Measurements from ENCODE around the gene CCL17.

CCL17 gene

GRCh38 chr16:57413301-57413730, 8.7 kb downstream of the CCL17 start:
- no peak overlapping the region for H3K4me3 ChIP-seq
- peaks cover 0 to 26% (median 15%) of the 10 kb centered on the region in 4 donors for H3K4me1 ChIP-seq
- no peaks in the 10 kb centered on the region for H3K27me3 ChIP-seq
- no peak for TF ChIP-seq CTCF (IDR thresholded peaks at IDR 0.05)
- H3K36me3 ChIP-seq, result no peaks in the 10 kb centered on the region
- no peak overlapping the region for H3K27ac ChIP-seq
- H3K9me3 ChIP-seq, result no peaks in the 10 kb centered on the region
- intact Hi-C loops (cut with DNase I; ENCODE audit: low total_unique reads), result no loop called here
- no peak for DNase-seq

GRCh38 chr16:57413733-57414132, 9.2 kb downstream of the CCL17 start:
- Histone ChIP-seq H3K9me3 (no peaks in the 10 kb centered on the region), H3K27me3 (no peaks in the 10 kb centered on the region), H3K36me3 (no peaks in the 10 kb centered on the region), H3K4me1 (peaks cover 3 to 30% (median 19%) of the 10 kb centered on the region in 4 donors), H3K4me3 (no peak overlapping the region), H3K27ac (no peak overlapping the region)
- no peak for DNase-seq
- intact Hi-C loops (cut with DNase I; ENCODE audit: low total_unique reads), result no loop called here
- TF ChIP-seq CTCF (IDR thresholded peaks at IDR 0.05), result no peak

GRCh38 chr16:57416084-57416483, 11.5 kb downstream of the CCL17 start:
- intact Hi-C loops (cut with DNase I; ENCODE audit: low total_unique reads), result loop anchor here (5.0 kb wide), 1 partner anchor 39 kb away; no protein-coding TSS in a partner anchor
- Histone ChIP-seq H3K9me3 (no peaks in the 10 kb centered on the region), H3K27ac (peak overlapping the region; percentile 55 to 56), H3K4me1 (peaks cover 7 to 31% (median 25%) of the 10 kb centered on the region in 4 donors), H3K4me3 (no peak overlapping the region), H3K27me3 (no peaks in the 10 kb centered on the region), H3K36me3 (no peaks in the 10 kb centered on the region)
- DNase-seq, result no peak
- TF ChIP-seq CTCF (IDR thresholded peaks at IDR 0.05), result no peak

GRCh38 chr16:57419506-57419905, 14.9 kb downstream of the CCL17 start:
- no peak for TF ChIP-seq CTCF (IDR thresholded peaks at IDR 0.05)
- intact Hi-C loops (cut with DNase I; ENCODE audit: low total_unique reads), result loop anchor here (2.0 to 5.0 kb wide), 2 partner anchors 42 to 97 kb away; no protein-coding TSS in a partner anchor
- no peaks in the 10 kb centered on the region for H3K36me3 ChIP-seq
- no peak overlapping the region for H3K4me3 ChIP-seq
- H3K9me3 ChIP-seq, result no peaks in the 10 kb centered on the region
- H3K27ac ChIP-seq, result peak overlapping the region; percentile 62 to 66
- H3K4me1 ChIP-seq, result peaks cover 7 to 42% (median 31%) of the 10 kb centered on the region in 4 donors
- no peak for DNase-seq
- no peaks in the 10 kb centered on the region for H3K27me3 ChIP-seq

- peaks cover 0 to 15% (median 3%) of the 10 kb centered on the region in 3 donors for H3K36me3 ChIP-seq
- no peak overlapping the region for H3K4me3 ChIP-seq
- peak; percentile 75 to 78 for TF ChIP-seq CTCF (IDR thresholded peaks at IDR 0.05)
- H3K9me3 ChIP-seq, result no peaks in the 10 kb centered on the region
- no peaks in the 10 kb centered on the region for H3K27me3 ChIP-seq
- DNase-seq, result peak; percentile 65 to 81
- intact Hi-C loops (cut with DNase I; ENCODE audit: low total_unique reads), result loop anchor here (5.0 to 10.0 kb wide), 2 partner anchors 237 to 330 kb away; partner anchors contain the start of genes CPNE2, PSME3IP1 and RSPRY1
- peak overlapping the region; percentile 8 to 31 for H3K27ac ChIP-seq
- peaks cover 7 to 38% (median 22%) of the 10 kb centered on the region in 4 donors for H3K4me1 ChIP-seq
Observed at GRCh38 chr16:57422026-57422944, 17.7 kb downstream of the CCL17 start.
